GM21529 (cell line): ENCODE measurements around the gene STEEP1.
"Not testable (repeated sequence)": the region's sequence is repeated elsewhere in the genome, so short reads cannot be mapped to it uniquely, and the experiment has no call there.

Experiments used
- ATAC-seq: cut with Tn5 transposase; IDR thresholded peaks from one replicate; pipeline ENCODE4 v1.9.1; 2021; ENCODE audit not compliant: unreplicated experiment

Gene STEEP1

GRCh38 chrX:119537487-119537886 lies 27.7 kb downstream of the STEEP1 start:
- no peak for ATAC-seq

GRCh38 chrX:119529345-119530276 lies 35.6 kb downstream of the STEEP1 start:
- ATAC-seq, result no peak

GRCh38 chrX:119523664-119524184 lies 41.5 kb downstream of the STEEP1 start:
- ATAC-seq, result no peak

- ATAC-seq, result no peak
Observed at GRCh38 chrX:119521246-119521645, 44.0 kb downstream of the STEEP1 start.

- ATAC-seq, result no peak
Observed at GRCh38 chrX:119518371-119518770, 46.8 kb downstream of the STEEP1 start.

GRCh38 chrX:119516157-119516702 lies 49.0 kb downstream of the STEEP1 start:
- peak; percentile 85 for ATAC-seq

GRCh38 chrX:119512146-119512800 lies 52.9 kb downstream of the STEEP1 start:
- peak; percentile 73 for ATAC-seq

- no peak for ATAC-seq
Observed at GRCh38 chrX:119507206-119507605, 58.0 kb downstream of the STEEP1 start.

GRCh38 chrX:119505945-119506344 lies 59.3 kb downstream of the STEEP1 start:
- ATAC-seq, result no peak

- ATAC-seq, result not testable (repeated sequence)
Observed at GRCh38 chrX:119505145-119505544, 60.1 kb downstream of the STEEP1 start.

- ATAC-seq, result no peak
Observed at GRCh38 chrX:119503484-119503861, 61.7 kb downstream of the STEEP1 start.

- ATAC-seq, result no peak
Observed at GRCh38 chrX:119502727-119503483, 62.3 kb downstream of the STEEP1 start.

- no peak for ATAC-seq
Observed at GRCh38 chrX:119501511-119502148, 63.6 kb downstream of the STEEP1 start.

- ATAC-seq, result no peak
Observed at GRCh38 chrX:119500061-119500800, 65.0 kb downstream of the STEEP1 start.

- no peak for ATAC-seq
Observed at GRCh38 chrX:119497185-119497584, 68.0 kb downstream of the STEEP1 start.

- no peak for ATAC-seq
Observed at GRCh38 chrX:119495734-119496726, 69.2 kb downstream of the STEEP1 start.

GRCh38 chrX:119493851-119494495 lies 71.2 kb downstream of the STEEP1 start:
- not testable (repeated sequence) for ATAC-seq

- ATAC-seq, result no peak
Observed at GRCh38 chrX:119492463-119492862, 72.7 kb downstream of the STEEP1 start.
